ENCODE measurements around the gene SNAPC3. TPM values are rescaled to one million over a fixed set of nuclear protein-coding genes. Genes with fewer than 3 reads are reported as not detected.
A peak's percentile ranks its signal among the peaks of the same experiment; 100 is the strongest.

Gene SNAPC3
- total and polyA plus RNA-seq, 9 donors: 22.0 to 29.0 (median 25.2) TPM

- H3K27me3 ChIP-seq (ENCODE audit: control insufficient read depth, insufficient read depth, low read length): no peaks in the 10 kb centered on the region
- peak overlapping the region; percentile 90 for H3K27ac ChIP-seq (ENCODE audit: low read length)
- peak; percentile 71 for DNase-seq
- peaks cover 9% of the 10 kb centered on the region for H3K36me3 ChIP-seq (ENCODE audit: control insufficient read depth, insufficient read depth, low read length)
- H3K4me1 ChIP-seq (ENCODE audit: control insufficient read depth, insufficient read depth, low read length): no peaks in the 10 kb centered on the region
- H3K9me3 ChIP-seq (replicated peaks; ENCODE audit: control insufficient read depth, low read depth, low read length): no peaks in the 10 kb centered on the region
- WGBS (ENCODE audit: insufficient coverage): under 1% methylated on average over 51 of the region's 76 CpGs
- H3K4me3 ChIP-seq (ENCODE audit: low read length): peak overlapping the region; percentile 84
These were observed 87.5 kb downstream of the SNAPC3 start for GRCh38 chr9:15509931-15510788.

- H3K27me3 ChIP-seq (ENCODE audit: control insufficient read depth, insufficient read depth, low read length): no peaks in the 10 kb centered on the region
- peak; percentile 94 for DNase-seq
- peak within 1 kb of the TSS; percentile 90 for H3K27ac ChIP-seq (ENCODE audit: low read length)
- WGBS (ENCODE audit: insufficient coverage): under 1% methylated on average over 66 of the region's 72 CpGs
- peak within 1 kb of the TSS; percentile 84 for H3K4me3 ChIP-seq (ENCODE audit: low read length)
- peaks cover 7% of the 10 kb centered on the region for H3K36me3 ChIP-seq (ENCODE audit: control insufficient read depth, insufficient read depth, low read length)
- no peaks in the 10 kb centered on the region for H3K9me3 ChIP-seq (replicated peaks; ENCODE audit: control insufficient read depth, low read depth, low read length)
- no peaks in the 10 kb centered on the region for H3K4me1 ChIP-seq (ENCODE audit: control insufficient read depth, insufficient read depth, low read length)
These were observed 88.3 kb downstream of the SNAPC3 start, which contains the start of gene PSIP1 for GRCh38 chr9:15510789-15511575. Gene PSIP1, minus strand, starts transcription at chr9:15510970. Its CDS starts 782 bp downstream, at chr9:15510188.

Other genes with a start within 250 kb of the SNAPC3 start
- 4.3 TPM for gene TTC39B, start 115.7 kb upstream of the SNAPC3 start, total RNA-seq
- 1 to 10 TPM; 1.4 to 2.6 (median 2.1) TPM for gene TTC39B, start 115.7 kb upstream of the SNAPC3 start, polyA plus RNA-seq (ENCODE audit: insufficient read depth in 1 of 8, insufficient read length in 8 of 8, low replicate concordance in 1 of 8)
- 42.0 TPM for gene PSIP1, start 88.1 kb downstream of the SNAPC3 start, total RNA-seq
- gene PSIP1, start 88.1 kb downstream of the SNAPC3 start, polyA plus RNA-seq (ENCODE audit: insufficient read depth in 1 of 8, insufficient read length in 8 of 8, low replicate concordance in 1 of 8): 100 to 1,000 TPM in 2 of 8 donors, 10 to 100 TPM in 6; 63.8 to 116 (median 81.3) TPM
- gene CCDC171, start 130.2 kb downstream of the SNAPC3 start, total RNA-seq: 3.5 TPM
- gene CCDC171, start 130.2 kb downstream of the SNAPC3 start, polyA plus RNA-seq (ENCODE audit: insufficient read depth in 1 of 8, insufficient read length in 8 of 8, low replicate concordance in 1 of 8): 1 to 10 TPM; 1.5 to 4.0 (median 2.1) TPM